Lung (tissue), 13 donors: ENCODE measurements around the gene CLIC4. TPM values are rescaled to one million over a fixed set of nuclear protein-coding genes. Genes with fewer than 3 reads are reported as not detected.

Experiments used
- ATAC-seq: fragments of 200-7000 bp; cut with Tn5 transposase; one replicate; pipeline ENCODE4 v1.9.1; 2020; ENCODE audit warnings: moderate number of reproducible peaks; ENCODE audit not compliant: insufficient read depth, low FRiP score
- DNase-seq, 3 donors: peaks; one replicate each; pipeline ENCODE4 v3.0.0-alpha.2; 2013 to 2017
- H3K27ac ChIP-seq, 2 donors: one replicate each; pipeline ENCODE4 v1.5.1; 2013; ENCODE audit warnings: mild to moderate bottlenecking in 2 of 2, moderate library complexity in 2 of 2, control low read depth in 1 of 2, inconsistent platforms in 1 of 2, low read depth in 1 of 2, low read length in 1 of 2
- H3K27me3 ChIP-seq, 3 donors: one replicate each; pipeline ENCODE4 v1.5.1; 2013; ENCODE audit warnings: low read length in 2 of 3; ENCODE audit not compliant: control insufficient read depth in 3 of 3, insufficient read depth in 3 of 3
- H3K36me3 ChIP-seq, 4 donors: one replicate each; pipeline ENCODE4 v1.5.1; 2013; ENCODE audit warnings: low read length in 4 of 4, mild to moderate bottlenecking in 1 of 4, moderate library complexity in 1 of 4; ENCODE audit not compliant: control insufficient read depth in 4 of 4, insufficient read depth in 4 of 4
- H3K4me1 ChIP-seq, 5 donors: one replicate each; pipeline ENCODE4 v1.5.1; 2013; ENCODE audit warnings: low read length in 5 of 5, mild to moderate bottlenecking in 2 of 5, moderate library complexity in 1 of 5; ENCODE audit not compliant: control insufficient read depth in 5 of 5, insufficient read depth in 5 of 5
- H3K4me3 ChIP-seq: one replicate; pipeline ENCODE4 v1.5.1; 2013; ENCODE audit warnings: mild to moderate bottlenecking, control low read depth, moderate library complexity
- H3K9ac ChIP-seq, 2 donors: one replicate each; pipeline ENCODE4 v1.5.1; 2013; ENCODE audit warnings: low read length in 2 of 2, control low read depth in 1 of 2; ENCODE audit not compliant: insufficient read depth in 1 of 2
- H3K9me3 ChIP-seq, 4 donors: one replicate each; pipeline ENCODE4 v1.5.1; 2013; ENCODE audit warnings: low read length in 3 of 4, mild to moderate bottlenecking in 1 of 4, moderate library complexity in 1 of 4; ENCODE audit not compliant: control insufficient read depth in 4 of 4, insufficient read depth in 3 of 4
- WGBS, 2 donors: extraction: QIAGEN DNeasy Blood & Tissue Kit; methylation state at CpG; one replicate each; pipeline ENCODE4 v1.1.7; 2013; 5-methylcytosine and 5-hydroxymethylcytosine counted together
- polyA plus RNA-seq, 2 donors: library from polyadenylated mRNA; stranded (reverse); fragments of 200-250 nt; gene quantifications; one replicate each; pipeline ENCODE4 v1.2.1, GENCODE V29; 2013
- small RNA-seq: library from RNA; depleted of rRNA; stranded (forward); fragments of <200 nt; gene quantifications from one replicate; pipeline ENCODE3, GENCODE V24; 2014; ENCODE audit warnings: low replicate concordance
- total RNA-seq, 2 donors: library from RNA; depleted of rRNA in 1 of 2; stranded (reverse); fragments of >200 nt in 1 of 2; gene quantifications; one replicate each; pipeline ENCODE4 v1.2.1, GENCODE V29; 2014 to 2021
- TF ChIP-seq, protein P1 (sequence below): IDR thresholded peaks from 2 replicates; pipeline ENCODE4 v1.5.1; 2012; ENCODE audit warnings: mild to moderate bottlenecking; ENCODE audit errors: control extremely low read depth, extremely low read depth
- donor health status: control.
- donor health status: control.
- donor health status: Bipolar disorder and iron deficiency.
- donor health status: healthy.
- donor health status: DM: yes; HTN: yes; CAD: no.

The CLIC4 gene
- total and polyA plus RNA-seq, 4 donors = 52.0 to 236 (median 166) TPM

DNA sequence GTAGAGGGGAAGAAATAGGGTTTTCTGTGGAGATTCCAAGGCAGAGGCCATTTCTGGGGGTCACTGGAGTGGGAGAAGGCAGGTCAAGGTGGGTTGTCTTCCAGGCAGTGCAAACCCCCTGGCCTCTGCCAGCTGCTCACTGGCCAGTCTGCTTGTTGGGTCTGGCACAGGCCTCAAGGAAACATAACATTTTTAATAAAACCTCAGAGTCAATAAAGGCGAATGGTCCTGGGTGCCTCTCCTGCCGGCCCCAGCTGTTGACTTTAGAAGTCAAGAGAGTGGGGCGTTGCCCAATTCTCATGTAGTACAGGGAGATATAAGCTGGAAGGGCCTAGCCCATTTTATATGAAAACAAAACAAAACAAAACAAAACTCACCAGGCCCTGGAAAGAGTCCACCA is 148.2 kb downstream of the CLIC4 start:
- Histone ChIP-seq H3K36me3 (no peaks in the 10 kb centered on the region), H3K9me3 (peaks cover 0 to 13% (median 1%) of the 10 kb centered on the region in 4 donors), H3K4me3 (no peak overlapping the region), H3K9ac (no peak overlapping the region), H3K27me3 (no peaks in the 10 kb centered on the region), H3K27ac (no peak overlapping the region), H3K4me1 (no peaks in the 10 kb centered on the region)
- WGBS, 2 donors = 68 to 80% methylated on average over 3 of the region's 3 CpGs
- TF ChIP-seq, protein P1, sequence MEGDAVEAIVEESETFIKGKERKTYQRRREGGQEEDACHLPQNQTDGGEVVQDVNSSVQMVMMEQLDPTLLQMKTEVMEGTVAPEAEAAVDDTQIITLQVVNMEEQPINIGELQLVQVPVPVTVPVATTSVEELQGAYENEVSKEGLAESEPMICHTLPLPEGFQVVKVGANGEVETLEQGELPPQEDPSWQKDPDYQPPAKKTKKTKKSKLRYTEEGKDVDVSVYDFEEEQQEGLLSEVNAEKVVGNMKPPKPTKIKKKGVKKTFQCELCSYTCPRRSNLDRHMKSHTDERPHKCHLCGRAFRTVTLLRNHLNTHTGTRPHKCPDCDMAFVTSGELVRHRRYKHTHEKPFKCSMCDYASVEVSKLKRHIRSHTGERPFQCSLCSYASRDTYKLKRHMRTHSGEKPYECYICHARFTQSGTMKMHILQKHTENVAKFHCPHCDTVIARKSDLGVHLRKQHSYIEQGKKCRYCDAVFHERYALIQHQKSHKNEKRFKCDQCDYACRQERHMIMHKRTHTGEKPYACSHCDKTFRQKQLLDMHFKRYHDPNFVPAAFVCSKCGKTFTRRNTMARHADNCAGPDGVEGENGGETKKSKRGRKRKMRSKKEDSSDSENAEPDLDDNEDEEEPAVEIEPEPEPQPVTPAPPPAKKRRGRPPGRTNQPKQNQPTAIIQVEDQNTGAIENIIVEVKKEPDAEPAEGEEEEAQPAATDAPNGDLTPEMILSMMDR = no peak
- peak in 1 of 3 donors; percentile 30 for DNase-seq
- no peak for ATAC-seq

Small RNA genes within 50 kb of the gene (small RNA-seq; reads per million reads assigned to genes)
- not detected for gene RNU6-1208P

Other genes starting within 250 kb of the CLIC4 start
- gene RCAN3, start 242.6 kb upstream of the CLIC4 start, total RNA-seq = 10 to 100 TPM; 18.7 to 21.4 TPM
- 1 to 10 TPM; 5.2 to 6.9 TPM for gene RCAN3, start 242.6 kb upstream of the CLIC4 start, polyA plus RNA-seq
- gene NCMAP, start 189.4 kb upstream of the CLIC4 start, total RNA-seq = 10 to 100 TPM in 1 of 2 donors, 1 to 10 TPM in 1; 6.5 to 20.2 TPM
- 1 to 10 TPM; 1.5 to 5.2 TPM for gene NCMAP, start 189.4 kb upstream of the CLIC4 start, polyA plus RNA-seq
- 10 to 100 TPM; 92.4 to 95.8 TPM for gene SRRM1, start 102.1 kb upstream of the CLIC4 start, total RNA-seq
- 10 to 100 TPM; 37.4 to 42.3 TPM for gene SRRM1, start 102.1 kb upstream of the CLIC4 start, polyA plus RNA-seq
- 1 to 10 TPM; 1.7 to 9.0 TPM for gene RUNX3, start 184.8 kb downstream of the CLIC4 start, total RNA-seq
- 1 to 10 TPM; 2.1 to 6.8 TPM for gene RUNX3, start 184.8 kb downstream of the CLIC4 start, polyA plus RNA-seq